K562 treated with DMSO at 1 percent for 4 hours (cell line): ENCODE data around the gene TAF1D. TPM values are rescaled to one million over a fixed set of nuclear protein-coding genes. Genes with fewer than 3 reads are reported as not detected.

ENCODE experiments used
- total RNA-seq: library from RNA; unstranded; fragments of 300-600 nt; gene quantifications from 2 replicates; pipeline ENCODE4 v1.2.3, GENCODE V29; 2022; ENCODE audit not compliant: insufficient read depth

TAF1D gene
- 48.1 and 70.8 TPM in 2 replicates for total RNA-seq

GRCh38 chr11:93741094-93741881, at the start of gene TAF1D, which contains the start of gene C11orf54:
TAF1D (minus strand) TSS chr11:93741495; CDS start chr11:93739304, 2,191 bp downstream.
C11orf54 (plus strand) TSS chr11:93741672; CDS start chr11:93747394, 5,722 bp downstream.

GRCh38 chr11:93784145-93784934, 43.0 kb upstream of the TAF1D start, which contains the start of gene MED17:
MED17 (plus strand) TSS chr11:93784282; CDS start chr11:93784514, 232 bp downstream.

Other genes with a start within 250 kb of the TAF1D start
- 45.4 and 51.8 TPM in 2 replicates for gene SMCO4, start 198.1 kb downstream of the TAF1D start, total RNA-seq
- 16.5 and 16.8 TPM in 2 replicates for gene CEP295, start 79.8 kb downstream of the TAF1D start, total RNA-seq
- gene C11orf54, start 177 bp upstream of the TAF1D start, total RNA-seq: 13.9 and 16.8 TPM in 2 replicates
- 17.7 and 18.8 TPM in 2 replicates for gene MED17, start 42.8 kb upstream of the TAF1D start, total RNA-seq
- gene VSTM5, start 109.1 kb upstream of the TAF1D start, total RNA-seq: not detected in 2 replicates